Bronchial epithelial cell (primary cell): ENCODE measurements around the gene TAL1. TPM values are rescaled to one million over a fixed set of nuclear protein-coding genes. Genes with fewer than 3 reads are reported as not detected.
A peak's percentile ranks its signal among the peaks of the same experiment; 100 is the strongest.
"Not testable (repeated sequence)": the region's sequence is repeated elsewhere in the genome, so short reads cannot be mapped to it uniquely, and the experiment has no call there.

ENCODE experiments used
- DNase-seq: peaks from one replicate; pipeline ENCODE4 v3.0.0-alpha.2; 2010; ENCODE audit warnings: low read depth
- FAIRE-seq: peaks from 2 replicates; lab custom pipeline; 2011; peaks lifted over from hg19 to GRCh38; lab: Jason Lieb, UNC
- H3K27me3 ChIP-seq: 2 replicates; pipeline ENCODE4 v1.5.1; 2011; ENCODE audit warnings: low read length; ENCODE audit not compliant: control insufficient read depth, insufficient read depth
- H3K36me3 ChIP-seq: 2 replicates; pipeline ENCODE4 v1.5.1; 2011; ENCODE audit warnings: low read length; ENCODE audit not compliant: control insufficient read depth, insufficient read depth
- H3K4me3 ChIP-seq: 2 replicates; pipeline ENCODE4 v1.5.1; 2011; ENCODE audit warnings: mild to moderate bottlenecking, low read depth, low read length, control low read depth
- CTCF ChIP-seq: IDR thresholded peaks from 2 replicates; pipeline ENCODE4 v1.5.1; 2011; ENCODE audit warnings: mild to moderate bottlenecking, moderate library complexity, low read length, control low read depth, inconsistent platforms; ENCODE audit not compliant: insufficient read depth, severe bottlenecking
- total RNA-seq: library from RNA; depleted of rRNA; stranded (reverse); fragments of >200 nt; gene quantifications from 2 replicates; pipeline ENCODE4 v1.2.1, GENCODE V29; 2014

TAL1 gene
- under 0.01 TPM in 1 of 2 replicates, not detected in the other for total RNA-seq

GRCh38 chr1:47232187-47232874 is at the start of gene TAL1:
Gene TAL1 (minus strand): TSS chr1:47232225. CDS start chr1:47225888, 6,337 bp downstream.
- no peak within 1 kb of the TSS for H3K4me3 ChIP-seq
- TF ChIP-seq CTCF: no peak
- DNase-seq (no peak), FAIRE-seq (no peak)
- H3K36me3 ChIP-seq: no peaks in the 10 kb centered on the region
- peaks cover 56% of the 10 kb centered on the region for H3K27me3 ChIP-seq

GRCh38 chr1:47280142-47280541 is 48.1 kb upstream of the TAL1 start:
- H3K27me3 ChIP-seq: no peaks in the 10 kb centered on the region
- peak; percentile 45 for DNase-seq
- no peak overlapping the region for H3K4me3 ChIP-seq
- no peak for TF ChIP-seq CTCF
- no peaks in the 10 kb centered on the region for H3K36me3 ChIP-seq
- no peak for FAIRE-seq

GRCh38 chr1:47276850-47277249 is 44.8 kb upstream of the TAL1 start:
- no peak for TF ChIP-seq CTCF
- DNase-seq (no peak), FAIRE-seq (no peak)
- no peaks in the 10 kb centered on the region for H3K27me3 ChIP-seq
- H3K4me3 ChIP-seq: no peak overlapping the region
- no peaks in the 10 kb centered on the region for H3K36me3 ChIP-seq

- not testable (repeated sequence) for H3K4me3 ChIP-seq, DNase-seq, H3K36me3 ChIP-seq, FAIRE-seq, H3K27me3 ChIP-seq
Measured at GRCh38 chr1:47275811-47276210, 43.8 kb upstream of the TAL1 start.

- FAIRE-seq, H3K36me3 ChIP-seq, H3K27me3 ChIP-seq, H3K4me3 ChIP-seq: not testable (repeated sequence)
- peak; percentile 39 for DNase-seq
Measured at GRCh38 chr1:47265529-47265928, 33.5 kb upstream of the TAL1 start.

GRCh38 chr1:47262787-47263413 is 30.9 kb upstream of the TAL1 start:
- Histone ChIP-seq H3K36me3 (peaks cover 1% of the 10 kb centered on the region), H3K4me3 (no peak overlapping the region), H3K27me3 (no peaks in the 10 kb centered on the region)
- peak; percentile 57 for TF ChIP-seq CTCF
- FAIRE-seq (no peak), DNase-seq (peak; percentile 51)
